HepG2 (cell line): Measurements from ENCODE around the gene BPHL. TPM values are rescaled to one million over a fixed set of nuclear protein-coding genes. Genes with fewer than 3 reads are reported as not detected.
A peak's percentile ranks its signal among the peaks of the same experiment; 100 is the strongest.

Experiments used
- BCL3 ChIP-seq: sonication (generic); formaldehyde crosslinking; IDR thresholded peaks from 2 replicates; pipeline ENCODE4 v1.5.1; 2020; ENCODE audit warnings: mild to moderate bottlenecking, missing genetic modification reagents, moderate library complexity
- CBFB ChIP-seq: sonication (generic); formaldehyde crosslinking; IDR thresholded peaks from 2 replicates; pipeline ENCODE4 v1.4.0; 2020; ENCODE audit warnings: missing genetic modification reagents
- CCAR2 ChIP-seq: fragments of 200-400 bp; formaldehyde crosslinking; optimal IDR thresholded peaks from 2 replicates; pipeline ENCODE3; 2018; ENCODE audit warnings: low read depth, mild to moderate bottlenecking, low read length, moderate library complexity
- HDAC6 ChIP-seq: fragments of 200-600 bp; sonication (generic); IDR thresholded peaks from 2 replicates; pipeline ENCODE4 v1.7.0; 2017; ENCODE audit warnings: mild to moderate bottlenecking, antibody characterized with exemption, low read length, low read depth
- HNF4A ChIP-seq: sonication (generic); formaldehyde crosslinking; IDR thresholded peaks from 2 replicates; pipeline ENCODE4 v1.4.0; 2020; ENCODE audit warnings: missing genetic modification reagents
- HNRNPUL1 ChIP-seq: fragments of 200-400 bp; formaldehyde crosslinking; IDR thresholded peaks from 2 replicates; pipeline ENCODE4 v1.6.1; 2017; ENCODE audit warnings: low read depth, mild to moderate bottlenecking, low read length, moderate library complexity
- IRX3 ChIP-seq: sonication (generic); formaldehyde crosslinking; IDR thresholded peaks from 2 replicates; pipeline ENCODE4 v1.8.1; 2023; ENCODE audit warnings: mild to moderate bottlenecking, low read depth, missing genetic modification reagents, borderline replicate concordance
- KDM2A ChIP-seq: sonication (generic); formaldehyde crosslinking; IDR thresholded peaks from 2 replicates; pipeline ENCODE4 v1.4.0; 2020; ENCODE audit warnings: low read depth, missing genetic modification reagents, borderline replicate concordance
- KMT2A ChIP-seq: sonication (generic); formaldehyde crosslinking; IDR thresholded peaks from 2 replicates; pipeline ENCODE4 v1.4.0; 2020; ENCODE audit warnings: missing genetic modification reagents
- NFATC3 ChIP-seq: sonication (generic); formaldehyde crosslinking; IDR thresholded peaks from 2 replicates; pipeline ENCODE4 v1.5.1; 2020; ENCODE audit warnings: mild to moderate bottlenecking, missing genetic modification reagents
- RBFOX2 ChIP-seq: fragments of 200-400 bp; formaldehyde crosslinking; IDR thresholded peaks from 2 replicates; pipeline ENCODE4 v1.6.1; 2017; ENCODE audit warnings: low read depth, mild to moderate bottlenecking, low read length
- RBM22 ChIP-seq: fragments of 200-400 bp; formaldehyde crosslinking; optimal IDR thresholded peaks from 2 replicates; pipeline ENCODE3; 2017; ENCODE audit warnings: mild to moderate bottlenecking, low read length, moderate library complexity
- RFX5 ChIP-seq: IDR thresholded peaks from 2 replicates; pipeline ENCODE4 v1.6.1; 2011; ENCODE audit warnings: low read depth, low read length, improper control_type of control experiment
- SKIL ChIP-seq: sonication (generic); formaldehyde crosslinking; IDR thresholded peaks from 2 replicates; pipeline ENCODE4 v1.8.0; 2022; ENCODE audit warnings: missing genetic modification reagents, mild to moderate bottlenecking, moderate library complexity, borderline replicate concordance
- SOX5 ChIP-seq: IDR thresholded peaks from 2 replicates; pipeline ENCODE4 v1.6.1; 2016; ENCODE audit warnings: borderline replicate concordance
- SRSF4 ChIP-seq: fragments of 200-400 bp; formaldehyde crosslinking; IDR thresholded peaks from one replicate; pipeline ENCODE4 v1.6.1; 2018; ENCODE audit warnings: mild to moderate bottlenecking, low read depth, low read length, moderate library complexity; ENCODE audit not compliant: poor library complexity, severe bottlenecking
- TOE1 ChIP-seq: sonication (generic); formaldehyde crosslinking; IDR thresholded peaks from 2 replicates; pipeline ENCODE4 v1.4.0; 2020; ENCODE audit warnings: mild to moderate bottlenecking, missing genetic modification reagents
- ZBTB7B ChIP-seq: sonication (generic); formaldehyde crosslinking; IDR thresholded peaks from 2 replicates; pipeline ENCODE4 v1.4.0; 2020; ENCODE audit warnings: missing genetic modification reagents
- ZFP1 ChIP-seq: IDR thresholded peaks from 2 replicates; pipeline ENCODE4 v1.6.1; 2016
- ZNF281 ChIP-seq: sonication (generic); formaldehyde crosslinking; IDR thresholded peaks from 2 replicates; pipeline ENCODE4 v1.4.0; 2020; ENCODE audit warnings: missing genetic modification reagents, borderline replicate concordance
- ZNF350 ChIP-seq: sonication (generic); formaldehyde crosslinking; IDR thresholded peaks from 2 replicates; pipeline ENCODE4 v1.4.0; 2020; ENCODE audit warnings: mild to moderate bottlenecking, low read depth, missing genetic modification reagents, borderline replicate concordance
- ZNF607 ChIP-seq: sonication (generic); formaldehyde crosslinking; IDR thresholded peaks from 2 replicates; pipeline ENCODE4 v1.5.1; 2020; ENCODE audit warnings: missing genetic modification reagents, mild to moderate bottlenecking, borderline replicate concordance
- ZNF883 ChIP-seq: sonication (generic); formaldehyde crosslinking; IDR thresholded peaks from 2 replicates; pipeline ENCODE4 v1.5.1; 2020; ENCODE audit warnings: mild to moderate bottlenecking, missing genetic modification reagents; ENCODE audit errors: not compliant biosample characterization
- polyA plus RNA-seq, 8 experiments: library from polyadenylated mRNA; depleted of rRNA in 3 of 8; stranded (reverse) in 7 of 8; unstranded in 1 of 8; fragments of >200 nt; fragmentation: Illumina TruSeq in 4 of 8; extraction: Trizol in 4 of 8; gene quantifications; 2 replicates each; pipeline versions ENCODE4 v1.2.1 to v1.2.3, GENCODE V29; 2011 to 2016; ENCODE audit warnings: low read depth in 4 of 8, missing spikeins in 1 of 8, mixed read lengths in 1 of 8; ENCODE audit not compliant: insufficient read depth in 1 of 8
- total RNA-seq, 5 experiments: library from RNA; depleted of rRNA; stranded (reverse); fragments of >200 nt; fragmentation: Illumina TruSeq; extraction: Trizol; gene quantifications; 2 replicates each; pipeline ENCODE4 v1.2.3, GENCODE V29; 2016; ENCODE audit warnings: low read depth in 1 of 5
- TF ChIP-seq, protein P1 (sequence below): sonication (generic); formaldehyde crosslinking; IDR thresholded peaks from 2 replicates; pipeline ENCODE4 v1.5.0; 2020; ENCODE audit warnings: mild to moderate bottlenecking, missing genetic modification reagents

The BPHL gene
- total and polyA plus RNA-seq, 2 of the 13 experiments (the other 11 are each of a cell fraction or from before 2014, with no cell fraction given), result 37.8 to 39.5 TPM

- peak; percentile 23; the same call in 1 of the 2 replicates for TF ChIP-seq ZFP1 (CRISPR knock-in tag)
- TF ChIP-seq RBM22, result no peak
- TF ChIP-seq KDM2A, result no peak
- TF ChIP-seq, protein P1, sequence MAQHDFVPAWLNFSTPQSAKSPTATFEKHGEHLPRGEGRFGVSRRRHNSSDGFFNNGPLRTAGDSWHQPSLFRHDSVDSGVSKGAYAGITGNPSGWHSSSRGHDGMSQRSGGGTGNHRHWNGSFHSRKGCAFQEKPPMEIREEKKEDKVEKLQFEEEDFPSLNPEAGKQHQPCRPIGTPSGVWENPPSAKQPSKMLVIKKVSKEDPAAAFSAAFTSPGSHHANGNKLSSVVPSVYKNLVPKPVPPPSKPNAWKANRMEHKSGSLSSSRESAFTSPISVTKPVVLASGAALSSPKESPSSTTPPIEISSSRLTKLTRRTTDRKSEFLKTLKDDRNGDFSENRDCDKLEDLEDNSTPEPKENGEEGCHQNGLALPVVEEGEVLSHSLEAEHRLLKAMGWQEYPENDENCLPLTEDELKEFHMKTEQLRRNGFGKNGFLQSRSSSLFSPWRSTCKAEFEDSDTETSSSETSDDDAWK (CRISPR knock-in tag), result no peak
- TF ChIP-seq SKIL (CRISPR knock-in tag), result no peak
- TF ChIP-seq HNRNPUL1, result no peak
- no peak for TF ChIP-seq TOE1 (CRISPR knock-in tag)
- TF ChIP-seq IRX3 (CRISPR knock-in tag), result no peak
- TF ChIP-seq SOX5, result peak; percentile 59; the same call in 1 of the 2 replicates
- TF ChIP-seq HDAC6, result no peak
- peak; percentile 11 for TF ChIP-seq CCAR2
- TF ChIP-seq ZNF281, result no peak
- no peak for TF ChIP-seq BCL3 (CRISPR knock-in tag)
- no peak for TF ChIP-seq NFATC3 (CRISPR knock-in tag)
- no peak for TF ChIP-seq ZNF607 (CRISPR knock-in tag)
- TF ChIP-seq RFX5, result no peak
- TF ChIP-seq RBFOX2, result peak; percentile 53
- TF ChIP-seq CBFB (CRISPR knock-in tag), result no peak
- no peak for TF ChIP-seq ZNF883 (CRISPR knock-in tag)
- TF ChIP-seq HNF4A, result peak; percentile 54
- TF ChIP-seq KMT2A (CRISPR knock-in tag), result no peak
- TF ChIP-seq SRSF4, result no peak
- no peak for TF ChIP-seq ZBTB7B (CRISPR knock-in tag)
- peak; percentile 82; the same call in 1 of the 2 replicates for TF ChIP-seq ZNF350 (CRISPR knock-in tag)
Observed at GRCh38 chr6:3135668-3136291, 17.3 kb downstream of the BPHL start (continued).
